GM21360 (cell line): Measurements from ENCODE around the gene TTC7B.
A peak's percentile ranks its signal among the peaks of the same experiment; 100 is the strongest.

Experiments used
- ATAC-seq: cut with Tn5 transposase; IDR thresholded peaks from one replicate; pipeline ENCODE4 v1.9.1; 2021; ENCODE audit warnings: mild to moderate bottlenecking, moderate library complexity; ENCODE audit not compliant: unreplicated experiment

Gene TTC7B

GRCh38 chr14:90777830-90778485 lies 38.3 kb downstream of the TTC7B start:
- ATAC-seq: no peak

- ATAC-seq: no peak
These were observed 38.9 kb downstream of the TTC7B start for GRCh38 chr14:90777358-90777757.

- ATAC-seq: no peak
These were observed 40.8 kb downstream of the TTC7B start for GRCh38 chr14:90775441-90775840.

GRCh38 chr14:90774316-90774715 lies 41.9 kb downstream of the TTC7B start:
- no peak for ATAC-seq

- ATAC-seq: no peak
These were observed 42.5 kb downstream of the TTC7B start for GRCh38 chr14:90773705-90774104.

GRCh38 chr14:90773196-90773486 lies 43.1 kb downstream of the TTC7B start:
- ATAC-seq: no peak

GRCh38 chr14:90767899-90768298 lies 48.3 kb downstream of the TTC7B start:
- no peak for ATAC-seq

GRCh38 chr14:90760591-90761316 lies 55.5 kb downstream of the TTC7B start:
- ATAC-seq: no peak

- ATAC-seq: no peak
These were observed 56.2 kb downstream of the TTC7B start for GRCh38 chr14:90760078-90760444.

GRCh38 chr14:90759370-90760077 lies 56.7 kb downstream of the TTC7B start:
- no peak for ATAC-seq

- ATAC-seq: no peak
These were observed 57.3 kb downstream of the TTC7B start for GRCh38 chr14:90758959-90759358.

GRCh38 chr14:90758028-90758889 lies 58.0 kb downstream of the TTC7B start:
- peak; percentile 90 for ATAC-seq

- no peak for ATAC-seq
These were observed 58.8 kb downstream of the TTC7B start for GRCh38 chr14:90757452-90757851.

- ATAC-seq: no peak
These were observed 59.4 kb downstream of the TTC7B start for GRCh38 chr14:90756755-90757345.

- ATAC-seq: no peak
These were observed 60.4 kb downstream of the TTC7B start for GRCh38 chr14:90755661-90756304.

- no peak for ATAC-seq
These were observed 62.7 kb downstream of the TTC7B start for GRCh38 chr14:90753456-90754005.

GRCh38 chr14:90750701-90751100 lies 65.5 kb downstream of the TTC7B start:
- ATAC-seq: no peak

- ATAC-seq: no peak
These were observed 66.0 kb downstream of the TTC7B start for GRCh38 chr14:90750191-90750590.

- ATAC-seq: no peak
These were observed 68.3 kb downstream of the TTC7B start for GRCh38 chr14:90747909-90748308.

GRCh38 chr14:90743826-90744225 lies 72.4 kb downstream of the TTC7B start:
- ATAC-seq: no peak
